Spleen (tissue), 11 donors: ENCODE measurements around the gene ZNF536. TPM values are rescaled to one million over a fixed set of nuclear protein-coding genes. Genes with fewer than 3 reads are reported as not detected.

Source experiments
- DNase-seq: peaks from one replicate; pipeline ENCODE4 v3.0.0-alpha.2; 2020
- H3K27ac ChIP-seq, 8 donors: fragments of 200-600 bp; sonication (generic) in 7 of 8; 1 replicate in 4 of 8; 2 replicates in 4 of 8; pipeline versions ENCODE4 v1.5.0 to v1.8.0; 2016 to 2021; ENCODE audit warnings: inconsistent platforms in 4 of 8, mild to moderate bottlenecking in 4 of 8, moderate library complexity in 1 of 8
- H3K27me3 ChIP-seq, 7 donors: fragments of 200-600 bp; sonication (generic) in 6 of 7; replicated peaks in 1 of 7; 1 replicate in 4 of 7; 2 replicates in 3 of 7; pipeline versions ENCODE4 v1.5.0 to v1.8.0; 2016 to 2021; ENCODE audit warnings: inconsistent platforms in 3 of 7, mild to moderate bottlenecking in 1 of 7
- H3K36me3 ChIP-seq, 6 donors: fragments of 200-600 bp; sonication (generic) in 5 of 6; 1 replicate in 4 of 6; 2 replicates in 2 of 6; pipeline versions ENCODE4 v1.5.0 to v1.8.0; 2016 to 2021; ENCODE audit warnings: inconsistent platforms in 2 of 6
- H3K4me1 ChIP-seq, 6 donors: fragments of 200-600 bp; sonication (generic) in 5 of 6; 1 replicate in 3 of 6; 2 replicates in 3 of 6; pipeline versions ENCODE4 v1.5.0 to v1.8.0; 2016 to 2021; ENCODE audit warnings: inconsistent platforms in 3 of 6
- H3K4me3 ChIP-seq, 8 donors: fragments of 200-600 bp; sonication (generic) in 7 of 8; 1 replicate in 4 of 8; 2 replicates in 4 of 8; pipeline versions ENCODE4 v1.5.0 to v1.8.0; 2016 to 2021; ENCODE audit warnings: inconsistent platforms in 4 of 8, mild to moderate bottlenecking in 4 of 8, moderate library complexity in 2 of 8
- H3K9me3 ChIP-seq, 8 donors: fragments of 200-600 bp; sonication (generic) in 7 of 8; 1 replicate in 4 of 8; 2 replicates in 4 of 8; pipeline versions ENCODE4 v1.5.0 to v1.8.0; 2016 to 2021; ENCODE audit warnings: inconsistent platforms in 4 of 8
- POLR2A ChIP-seq, 3 donors: fragments of 450-650 bp; IDR thresholded peaks; one replicate each; pipeline ENCODE4 v1.5.1; 2017; ENCODE audit warnings: antibody characterized with exemption in 3 of 3, mild to moderate bottlenecking in 1 of 3
- POLR2AphosphoS5 ChIP-seq, 3 donors: sonication (generic); formaldehyde crosslinking; IDR thresholded peaks; one replicate each; pipeline ENCODE4 v1.5.1; 2017; ENCODE audit warnings: antibody characterized with exemption in 3 of 3
- WGBS, 5 donors: extraction: QIAGEN DNeasy Blood & Tissue Kit in 3 of 5; methylation state at CpG; one replicate each; pipeline versions ENCODE4 v1.1.5 to v1.1.7; 2013 to 2018; 5-methylcytosine and 5-hydroxymethylcytosine counted together
- intact Hi-C: fragments of 100-400 bp; cut with DNase I; formaldehyde crosslinking; loops from one replicate; pipeline ENCODE4 v1.15.0; 2023; ENCODE audit warnings: low total_unique reads
- polyA plus RNA-seq, 3 donors: library from polyadenylated mRNA; stranded (reverse); fragments of 200-250 nt; gene quantifications; one replicate each; pipeline ENCODE4 v1.2.1, GENCODE V29; 2013
- total RNA-seq, 7 donors: library from RNA; depleted of rRNA in 3 of 7; stranded (reverse); fragments of >200 nt in 3 of 7; fragmentation: NEBNext Ultra II Directional in 4 of 7; extraction: Animal tissue kit (Norgen Biotek cat#: 25700) in 4 of 7; gene quantifications; one replicate each; pipeline versions ENCODE4 v1.1.0 to v1.2.1, GENCODE V29; 2016 to 2021
- TF ChIP-seq, protein P1 (sequence below), 11 experiments: fragments of 200-600 bp in 7 of 11; fragments of 450-650 bp in 4 of 11; sonication (generic) in 4 of 11; IDR thresholded peaks in 8 of 11; conservative IDR thresholded peaks in 3 of 11; 1 replicate in 7 of 11; 2 replicates in 4 of 11; pipeline versions ENCODE4 v1.4.0 to v1.8.0; 2016 to 2021; ENCODE audit warnings: antibody characterized with exemption in 11 of 11, inconsistent platforms in 4 of 11, mild to moderate bottlenecking in 1 of 11
- donor health status: healthy with polysubstance abuse.
- donor health status: DM: no; HTN: no; CAD: no; lungs with moderate emphysema.
- donor health status: DM: no; HTN: no; CAD: no.
- donor health status: Bipolar disorder and iron deficiency.
- donor health status: healthy.
- donor health status: DM: no; HTN: no; CAD: no.
- donor health status: DM: yes; HTN: yes; CAD: no.

Gene ZNF536
- total and polyA plus RNA-seq, 10 donors: 0.13 to 4.1 (median 2.1) TPM

DNA sequence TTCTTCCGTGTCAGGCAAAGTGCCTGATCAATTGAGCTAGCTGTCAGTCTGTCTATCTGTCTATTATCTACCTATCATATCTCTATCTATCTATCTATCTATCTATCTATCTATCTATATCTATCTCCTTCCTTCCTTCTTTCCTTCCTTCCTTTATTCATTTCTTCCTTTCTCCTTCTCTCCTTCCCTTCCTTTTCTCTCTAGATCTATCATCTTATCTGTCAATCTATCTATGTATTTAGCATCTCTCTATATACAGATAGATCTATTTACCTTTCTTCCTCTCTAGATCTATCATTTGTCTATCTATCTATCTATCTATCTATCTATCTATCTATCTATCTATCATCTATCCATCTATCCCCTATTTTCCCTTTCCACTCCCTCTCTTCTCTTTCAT, 5.9 kb upstream of the ZNF536 start:
- Histone ChIP-seq H3K27me3 (peaks cover 0 to 49% (median 0%) of the 10 kb centered on the region in 7 donors), H3K4me3 (no peak overlapping the region), H3K27ac (no peak overlapping the region), H3K4me1 (peaks cover 0 to 3% (median 0%) of the 10 kb centered on the region in 6 donors), H3K36me3 (no peaks in the 10 kb centered on the region), H3K9me3 (no peaks in the 10 kb centered on the region)
- 0 to 41% (median 4%) methylated on average over 1 of the region's 1 CpG for WGBS, 5 donors
- no peak for TF ChIP-seq POLR2A (IDR thresholded peaks at IDR 0.05)
- no peak for TF ChIP-seq POLR2AphosphoS5 (IDR thresholded peaks at IDR 0.05)
- TF ChIP-seq, protein P1, sequence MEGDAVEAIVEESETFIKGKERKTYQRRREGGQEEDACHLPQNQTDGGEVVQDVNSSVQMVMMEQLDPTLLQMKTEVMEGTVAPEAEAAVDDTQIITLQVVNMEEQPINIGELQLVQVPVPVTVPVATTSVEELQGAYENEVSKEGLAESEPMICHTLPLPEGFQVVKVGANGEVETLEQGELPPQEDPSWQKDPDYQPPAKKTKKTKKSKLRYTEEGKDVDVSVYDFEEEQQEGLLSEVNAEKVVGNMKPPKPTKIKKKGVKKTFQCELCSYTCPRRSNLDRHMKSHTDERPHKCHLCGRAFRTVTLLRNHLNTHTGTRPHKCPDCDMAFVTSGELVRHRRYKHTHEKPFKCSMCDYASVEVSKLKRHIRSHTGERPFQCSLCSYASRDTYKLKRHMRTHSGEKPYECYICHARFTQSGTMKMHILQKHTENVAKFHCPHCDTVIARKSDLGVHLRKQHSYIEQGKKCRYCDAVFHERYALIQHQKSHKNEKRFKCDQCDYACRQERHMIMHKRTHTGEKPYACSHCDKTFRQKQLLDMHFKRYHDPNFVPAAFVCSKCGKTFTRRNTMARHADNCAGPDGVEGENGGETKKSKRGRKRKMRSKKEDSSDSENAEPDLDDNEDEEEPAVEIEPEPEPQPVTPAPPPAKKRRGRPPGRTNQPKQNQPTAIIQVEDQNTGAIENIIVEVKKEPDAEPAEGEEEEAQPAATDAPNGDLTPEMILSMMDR (IDR thresholded peaks at IDR 0.05 in 8 of 11, conservative IDR thresholded peaks at IDR 0.05 in 3 of 11): no peak
- no peak for DNase-seq
- intact Hi-C loops: no loop called here

DNA sequence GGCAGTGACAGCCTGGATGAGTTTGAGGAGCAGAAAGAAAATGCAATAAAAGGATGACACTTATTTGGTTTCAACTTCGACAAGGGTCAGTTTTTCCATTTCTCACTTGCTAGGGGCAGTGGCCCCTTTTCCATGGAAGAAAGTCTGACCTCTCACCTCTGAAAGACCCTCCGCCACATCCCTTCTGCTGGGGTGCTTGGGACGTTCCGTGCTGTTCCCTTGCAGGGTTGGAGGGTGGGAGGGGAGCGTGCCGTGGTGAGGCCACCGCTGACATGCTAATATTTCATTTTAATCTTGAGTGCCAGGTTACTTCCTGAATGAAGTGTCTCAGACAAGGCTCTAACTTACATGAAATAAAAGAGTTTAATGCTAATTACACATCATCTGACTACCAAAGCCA, 5.2 kb upstream of the ZNF536 start:
- H3K9me3 ChIP-seq: no peaks in the 10 kb centered on the region
- TF ChIP-seq, protein P1 (IDR thresholded peaks at IDR 0.05 in 8 of 11, conservative IDR thresholded peaks at IDR 0.05 in 3 of 11): no peak
- TF ChIP-seq POLR2AphosphoS5 (IDR thresholded peaks at IDR 0.05) (no peak), POLR2A (IDR thresholded peaks at IDR 0.05) (no peak)
- H3K4me1 ChIP-seq: no peaks in the 10 kb centered on the region
- H3K4me3 ChIP-seq: no peak overlapping the region
- 13 to 37% (median 25%) methylated on average over 7 of the region's 7 CpGs for WGBS, 5 donors
- H3K27me3 ChIP-seq: peaks cover 0 to 51% (median 0%) of the 10 kb centered on the region in 7 donors
- H3K36me3 ChIP-seq: no peaks in the 10 kb centered on the region
- no peak overlapping the region for H3K27ac ChIP-seq
- intact Hi-C loops: no loop called here
- DNase-seq: no peak

DNA sequence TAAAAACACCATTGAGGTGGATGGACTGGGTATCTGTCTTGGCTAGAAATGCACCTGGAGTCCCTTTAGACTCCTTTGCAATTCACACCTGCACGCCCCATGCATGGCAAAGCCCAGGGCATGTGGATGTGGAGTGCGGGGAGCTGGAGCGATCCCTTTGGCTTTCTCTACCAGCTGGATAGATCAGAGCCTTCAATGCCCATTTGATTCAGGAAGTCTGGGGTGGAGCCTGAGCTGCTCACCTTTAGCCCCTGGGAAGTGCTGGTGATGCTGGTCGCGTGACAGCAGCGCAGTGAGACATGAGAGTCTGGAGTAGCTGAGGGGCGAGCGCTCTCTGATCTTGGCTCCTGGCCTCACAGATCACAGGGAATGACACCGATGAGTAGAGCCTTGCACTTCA, 4.8 kb upstream of the ZNF536 start:
- no peak overlapping the region for H3K4me3 ChIP-seq
- H3K27ac ChIP-seq: no peak overlapping the region
- peaks cover 0 to 55% (median 0%) of the 10 kb centered on the region in 7 donors for H3K27me3 ChIP-seq
- DNase-seq: no peak
- H3K9me3 ChIP-seq: no peaks in the 10 kb centered on the region
- H3K4me1 ChIP-seq: no peaks in the 10 kb centered on the region
- intact Hi-C loops: no loop called here
- TF ChIP-seq POLR2AphosphoS5 (IDR thresholded peaks at IDR 0.05): no peak
- TF ChIP-seq POLR2A (IDR thresholded peaks at IDR 0.05): no peak
- TF ChIP-seq, protein P1 (IDR thresholded peaks at IDR 0.05 in 8 of 11, conservative IDR thresholded peaks at IDR 0.05 in 3 of 11): no peak
- no peaks in the 10 kb centered on the region for H3K36me3 ChIP-seq
- 81 to 93% (median 90%) methylated on average over 9 of the region's 9 CpGs for WGBS, 5 donors

DNA sequence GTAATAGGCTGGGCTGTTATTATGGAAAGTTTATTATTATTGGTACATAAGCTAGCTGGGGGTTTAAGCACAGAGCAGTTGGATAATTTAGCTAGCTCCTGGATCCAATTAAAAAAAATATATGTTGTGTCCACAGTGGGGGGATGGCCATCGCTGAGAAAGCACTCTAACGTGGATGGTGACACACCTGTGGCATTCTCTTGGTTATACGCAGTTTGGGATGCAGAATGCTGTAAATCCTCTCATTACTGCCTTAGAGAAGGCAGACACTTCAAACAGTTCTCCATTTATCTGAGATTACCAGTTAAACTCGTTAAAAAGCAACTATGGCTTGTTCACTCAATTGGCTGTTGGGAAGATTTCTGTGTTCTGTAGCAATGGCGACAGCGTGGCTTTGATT, 2.4 kb upstream of the ZNF536 start:
- WGBS, 5 donors: 79 to 88% (median 82%) methylated on average over 6 of the region's 6 CpGs
- Histone ChIP-seq H3K36me3 (no peaks in the 10 kb centered on the region), H3K4me3 (no peak overlapping the region), H3K9me3 (no peaks in the 10 kb centered on the region), H3K4me1 (peaks cover 0 to 6% (median 0%) of the 10 kb centered on the region in 6 donors), H3K27ac (no peak overlapping the region), H3K27me3 (peaks cover 0 to 63% (median 8%) of the 10 kb centered on the region in 7 donors)
- no peak for DNase-seq
- TF ChIP-seq POLR2A (IDR thresholded peaks at IDR 0.05) (no peak), POLR2AphosphoS5 (IDR thresholded peaks at IDR 0.05) (no peak)
- TF ChIP-seq, protein P1 (IDR thresholded peaks at IDR 0.05 in 8 of 11, conservative IDR thresholded peaks at IDR 0.05 in 3 of 11): no peak
- intact Hi-C loops: no loop called here
